IMR-90 (cell line): ENCODE measurements around the gene BTRC. TPM values are rescaled to one million over a fixed set of nuclear protein-coding genes. Genes with fewer than 3 reads are reported as not detected.

Experiments used
- ATAC-seq: fragments of 200-7000 bp; cut with Tn5 transposase; 2 replicates; pipeline ENCODE4 v1.9.1; 2020; ENCODE audit warnings: low read depth, mild to moderate bottlenecking, moderate library complexity
- BruUV-seq: library from RNA; stranded (reverse); fragments of 400-500 nt; replicated peaks from 2 replicates; lab custom pipeline; 2021; lab: Mats Ljungman, UMichigan
- CTCF ChIA-PET: fragments of 300-600 bp; formaldehyde crosslinking; extraction: SDS; loops from one replicate; lab custom pipeline; 2021; ENCODE audit warnings: antibody characterized with exemption; lab: Yijun Ruan, JAX
- POLR2A ChIA-PET: fragments of 300-600 bp; sonication (Branson Sonifier 250); formaldehyde crosslinking; loops from one replicate; lab custom pipeline; 2022; ENCODE audit warnings: antibody characterized with exemption; ENCODE audit not compliant: unreplicated experiment; lab: Charles Lee
- DNase-seq: peaks from one replicate; pipeline ENCODE4 v3.0.0; 2013
- H2AFZ ChIP-seq: replicated peaks from 2 replicates; pipeline ENCODE3; 2013; ENCODE audit warnings: low read length, mild to moderate bottlenecking; ENCODE audit not compliant: poor library complexity
- H2AK5ac ChIP-seq: 2 replicates; pipeline ENCODE4 v1.6.1; 2013; ENCODE audit warnings: low read depth, low read length, inconsistent platforms
- H2AK9ac ChIP-seq: replicated peaks from 2 replicates; pipeline ENCODE3; 2013; ENCODE audit warnings: mild to moderate bottlenecking, low read depth, low read length, moderate library complexity; ENCODE audit not compliant: poor library complexity
- H2BK120ac ChIP-seq: 2 replicates; pipeline ENCODE4 v1.6.1; 2013; ENCODE audit warnings: low read depth, low read length, inconsistent platforms
- H2BK15ac ChIP-seq: 3 replicates; pipeline ENCODE4 v1.6.1; 2013; ENCODE audit warnings: low read depth, low read length, inconsistent platforms
- H2BK20ac ChIP-seq: 2 replicates; pipeline ENCODE4 v1.6.1; 2013; ENCODE audit warnings: low read depth, mild to moderate bottlenecking, inconsistent platforms, low read length, moderate library complexity
- H2BK5ac ChIP-seq: 2 replicates; pipeline ENCODE4 v1.6.1; 2013; ENCODE audit warnings: mild to moderate bottlenecking, low read depth, low read length, inconsistent platforms; ENCODE audit not compliant: poor library complexity, severe bottlenecking
- H3K14ac ChIP-seq: replicated peaks from 2 replicates; pipeline ENCODE4 v1.6.1; 2013; ENCODE audit warnings: low read depth, low read length, inconsistent platforms
- H3K18ac ChIP-seq: 2 replicates; pipeline ENCODE4 v1.6.1; 2013; ENCODE audit warnings: low read depth, low read length, control low read depth
- H3K23ac ChIP-seq: 2 replicates; pipeline ENCODE4 v1.6.1; 2013; ENCODE audit warnings: low read depth, low read length, inconsistent platforms
- H3K27ac ChIP-seq: 2 replicates; pipeline ENCODE4 v1.5.1; 2013; ENCODE audit warnings: mild to moderate bottlenecking, control low read depth, low read length; ENCODE audit not compliant: insufficient read depth
- H3K27me3 ChIP-seq: 2 replicates; pipeline ENCODE4 v1.6.1; 2013; ENCODE audit warnings: low read length; ENCODE audit not compliant: control insufficient read depth, insufficient read depth
- H3K36me3 ChIP-seq: 2 replicates; pipeline ENCODE4 v1.6.1; 2013; ENCODE audit warnings: low read length, mixed read lengths; ENCODE audit not compliant: control insufficient read depth, insufficient read depth
- H3K4ac ChIP-seq: 2 replicates; pipeline ENCODE4 v1.6.1; 2013; ENCODE audit warnings: low read depth, low read length, inconsistent platforms
- H3K4me1 ChIP-seq: 2 replicates; pipeline ENCODE4 v1.6.1; 2013; ENCODE audit warnings: low read length, mixed read lengths; ENCODE audit not compliant: control insufficient read depth, insufficient read depth
- H3K4me2 ChIP-seq: 2 replicates; pipeline ENCODE4 v1.6.1; 2013; ENCODE audit warnings: low read depth, mild to moderate bottlenecking, control low read depth, low read length, moderate library complexity
- H3K4me3 ChIP-seq: 2 replicates; pipeline ENCODE4 v1.5.1; 2013; ENCODE audit warnings: low read depth, mild to moderate bottlenecking, control low read depth, low read length, moderate library complexity; ENCODE audit not compliant: insufficient read depth
- H3K56ac ChIP-seq: 2 replicates; pipeline ENCODE4 v1.6.1; 2013; ENCODE audit warnings: low read length, inconsistent platforms; ENCODE audit not compliant: insufficient read depth; ENCODE audit errors: extremely low read depth
- H3K79me1 ChIP-seq, 2 experiments: 2 replicates each; pipeline ENCODE4 v1.6.1; 2013; ENCODE audit warnings: low read length in 2 of 2, inconsistent platforms in 1 of 2, low read depth in 1 of 2
- H3K9ac ChIP-seq: 2 replicates; pipeline ENCODE4 v1.6.1; 2013; ENCODE audit warnings: low read depth, low read length, control low read depth
- H3K9me1 ChIP-seq: 2 replicates; pipeline ENCODE4 v1.6.1; 2013; ENCODE audit warnings: low read length, inconsistent platforms; ENCODE audit not compliant: insufficient read depth
- H3K9me3 ChIP-seq: 2 replicates; pipeline ENCODE4 v1.6.1; 2013; ENCODE audit warnings: low read length; ENCODE audit not compliant: control insufficient read depth, insufficient read depth
- H4K20me1 ChIP-seq: 2 replicates; pipeline ENCODE4 v1.6.1; 2013; ENCODE audit warnings: low read length, inconsistent platforms; ENCODE audit not compliant: insufficient read depth
- H4K5ac ChIP-seq: 2 replicates; pipeline ENCODE4 v1.6.1; 2013; ENCODE audit warnings: mild to moderate bottlenecking, low read depth, low read length, control low read depth
- H4K8ac ChIP-seq, 2 experiments: 2 replicates each; pipeline ENCODE4 v1.6.1; 2013; ENCODE audit warnings: low read depth in 2 of 2, low read length in 2 of 2, control low read depth in 1 of 2, inconsistent platforms in 1 of 2
- H4K91ac ChIP-seq: 2 replicates; pipeline ENCODE4 v1.6.1; 2013; ENCODE audit warnings: low read depth, low read length, inconsistent platforms; ENCODE audit not compliant: insufficient read depth
- BHLHE40 ChIP-seq: fragments of 150-350 bp; IDR thresholded peaks from 2 replicates; pipeline ENCODE4 v1.6.1; 2016; ENCODE audit warnings: mild to moderate bottlenecking, low read depth, low read length
- CEBPB ChIP-seq: IDR thresholded peaks from 2 replicates; pipeline ENCODE4 v1.6.1; 2012; ENCODE audit warnings: low read depth, low read length, improper control_type of control experiment
- CHD1 ChIP-seq: IDR thresholded peaks from 2 replicates; pipeline ENCODE4 v1.6.1; 2012; ENCODE audit warnings: low read depth, low read length, improper control_type of control experiment
- FOS ChIP-seq: fragments of 150-350 bp; IDR thresholded peaks from 2 replicates; pipeline ENCODE4 v1.6.1; 2016; ENCODE audit warnings: low read depth, low read length
- MAFK ChIP-seq: IDR thresholded peaks from 2 replicates; pipeline ENCODE4 v1.6.1; 2012; ENCODE audit warnings: low read depth, low read length, improper control_type of control experiment
- MAZ ChIP-seq: IDR thresholded peaks from 2 replicates; pipeline ENCODE4 v1.6.1; 2012; ENCODE audit warnings: low read depth, mild to moderate bottlenecking, low read length, improper control_type of control experiment, moderate library complexity, borderline replicate concordance
- MXI1 ChIP-seq: IDR thresholded peaks from 2 replicates; pipeline ENCODE4 v1.6.1; 2012; ENCODE audit warnings: low read depth, mild to moderate bottlenecking, low read length, moderate library complexity, borderline replicate concordance
- NFE2L2 ChIP-seq: fragments of 150-350 bp; IDR thresholded peaks from 2 replicates; pipeline ENCODE4 v1.6.1; 2016; ENCODE audit warnings: low read depth, mild to moderate bottlenecking, low read length
- POLR2A ChIP-seq: IDR thresholded peaks from 2 replicates; pipeline ENCODE4 v1.6.1; 2012; ENCODE audit warnings: mild to moderate bottlenecking, low read depth, low read length
- RAD21 ChIP-seq: IDR thresholded peaks from 2 replicates; pipeline ENCODE4 v1.6.1; 2012; ENCODE audit warnings: low read length, improper control_type of control experiment
- RCOR1 ChIP-seq: IDR thresholded peaks from 2 replicates; pipeline ENCODE4 v1.6.1; 2012; ENCODE audit warnings: mild to moderate bottlenecking, low read length, improper control_type of control experiment; ENCODE audit not compliant: insufficient replicate concordance
- RFX5 ChIP-seq: IDR thresholded peaks from 2 replicates; pipeline ENCODE4 v1.8.0; 2012; ENCODE audit warnings: low read depth, mild to moderate bottlenecking, low read length, moderate library complexity
- SMC3 ChIP-seq: fragments of 150-350 bp; IDR thresholded peaks from 2 replicates; pipeline ENCODE4 v1.6.1; 2016; ENCODE audit warnings: low read depth, mild to moderate bottlenecking, antibody characterized with exemption, low read length, moderate library complexity
- WGBS, 2 experiments: methylation state at CpG; one replicate each; pipeline versions ENCODE4 v1.1.5 to v1.1.7; 2013; ENCODE audit warnings: missing lambda C conversion rate in 2 of 2; ENCODE audit not compliant: insufficient read length in 1 of 2; ENCODE audit errors: extremely low coverage in 2 of 2; 5-methylcytosine and 5-hydroxymethylcytosine counted together
- dilution Hi-C: fragments of 300-500 bp; cut with HindIII; formaldehyde crosslinking; loops from one replicate; pipeline ENCODE4 v1.14.3; 2018; ENCODE audit warnings: low sequenced_read_pairs; ENCODE audit not compliant: unreplicated experiment
- in situ Hi-C: fragments of 300-500 bp; cut with MboI; formaldehyde crosslinking; loops from 3 replicates; pipeline ENCODE4 v1.14.3; 2019; ENCODE audit warnings: low sequenced_read_pairs, inconsistent platforms, mixed read lengths
- intact Hi-C: fragments of 100-400 bp; cut with micrococcal nuclease; formaldehyde crosslinking; loops from 2 replicates; pipeline ENCODE4 v1.10.0; 2022
- polyA plus RNA-seq, 3 experiments: library from polyadenylated mRNA; depleted of rRNA; stranded (reverse); fragments of >200 nt; gene quantifications; 2 replicates each; pipeline ENCODE4 v1.2.3, GENCODE V29; 2012; ENCODE audit warnings: low replicate concordance in 1 of 3
- total RNA-seq: library from RNA; depleted of rRNA; stranded (reverse); fragments of >200 nt; gene quantifications from 2 replicates; pipeline ENCODE4 v1.2.3, GENCODE V29; 2012
- TF ChIP-seq, protein P1 (sequence below): fragments of 150-350 bp; IDR thresholded peaks from 2 replicates; pipeline ENCODE4 v1.6.1; 2017; ENCODE audit warnings: mild to moderate bottlenecking, antibody characterized with exemption, low read length, low read depth
- TF ChIP-seq, protein P2 (sequence below): fragments of 150-350 bp; IDR thresholded peaks from 2 replicates; pipeline ENCODE4 v1.6.1; 2016; ENCODE audit warnings: low read depth, mild to moderate bottlenecking, low read length, moderate library complexity, borderline replicate concordance
- TF ChIP-seq, protein P3 (sequence below): conservative IDR thresholded peaks from 2 replicates; pipeline ENCODE4 v1.5.1; 2012; ENCODE audit warnings: mild to moderate bottlenecking, low read depth, low read length, improper control_type of control experiment

Gene BTRC
- total and polyA plus RNA-seq, 2 of the 4 experiments (the other 2 are of a cell fraction) = 7.7 to 8.4 TPM

DNA sequence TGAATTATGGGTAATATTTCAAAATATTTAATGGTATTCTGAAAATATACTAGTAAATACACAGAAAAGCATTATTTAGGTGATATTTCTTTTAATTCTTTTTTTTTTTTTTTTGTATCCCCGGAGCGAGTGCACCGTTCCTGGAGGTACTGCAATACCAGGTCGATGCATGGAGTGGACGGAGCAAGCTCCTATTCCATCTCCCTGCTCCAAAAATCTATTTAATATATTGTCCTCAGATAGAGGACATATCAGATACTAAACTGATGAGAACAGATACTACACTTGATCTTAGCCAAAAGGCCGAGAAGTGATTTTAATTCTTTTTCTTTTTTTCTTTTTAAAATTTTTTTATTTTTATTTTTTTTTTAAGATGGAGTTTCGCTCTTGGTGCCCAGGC is 10.8 kb downstream of the BTRC start:
- in situ Hi-C loops = no loop called here
- H3K4ac ChIP-seq = no peak overlapping the region
- no peak overlapping the region for H2AK5ac ChIP-seq
- no peak overlapping the region for H4K91ac ChIP-seq
- no peak overlapping the region for H3K9ac ChIP-seq
- intact Hi-C loops = no loop called here
- DNase-seq (no peak), ATAC-seq (no peak)
- TF ChIP-seq, protein P1, sequence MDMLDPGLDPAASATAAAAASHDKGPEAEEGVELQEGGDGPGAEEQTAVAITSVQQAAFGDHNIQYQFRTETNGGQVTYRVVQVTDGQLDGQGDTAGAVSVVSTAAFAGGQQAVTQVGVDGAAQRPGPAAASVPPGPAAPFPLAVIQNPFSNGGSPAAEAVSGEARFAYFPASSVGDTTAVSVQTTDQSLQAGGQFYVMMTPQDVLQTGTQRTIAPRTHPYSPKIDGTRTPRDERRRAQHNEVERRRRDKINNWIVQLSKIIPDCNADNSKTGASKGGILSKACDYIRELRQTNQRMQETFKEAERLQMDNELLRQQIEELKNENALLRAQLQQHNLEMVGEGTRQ = no peak
- TF ChIP-seq, protein P2, sequence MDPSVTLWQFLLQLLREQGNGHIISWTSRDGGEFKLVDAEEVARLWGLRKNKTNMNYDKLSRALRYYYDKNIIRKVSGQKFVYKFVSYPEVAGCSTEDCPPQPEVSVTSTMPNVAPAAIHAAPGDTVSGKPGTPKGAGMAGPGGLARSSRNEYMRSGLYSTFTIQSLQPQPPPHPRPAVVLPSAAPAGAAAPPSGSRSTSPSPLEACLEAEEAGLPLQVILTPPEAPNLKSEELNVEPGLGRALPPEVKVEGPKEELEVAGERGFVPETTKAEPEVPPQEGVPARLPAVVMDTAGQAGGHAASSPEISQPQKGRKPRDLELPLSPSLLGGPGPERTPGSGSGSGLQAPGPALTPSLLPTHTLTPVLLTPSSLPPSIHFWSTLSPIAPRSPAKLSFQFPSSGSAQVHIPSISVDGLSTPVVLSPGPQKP = no peak
- TF ChIP-seq CHD1 = no peak
- no peak for TF ChIP-seq RFX5
- TF ChIP-seq, protein P3, sequence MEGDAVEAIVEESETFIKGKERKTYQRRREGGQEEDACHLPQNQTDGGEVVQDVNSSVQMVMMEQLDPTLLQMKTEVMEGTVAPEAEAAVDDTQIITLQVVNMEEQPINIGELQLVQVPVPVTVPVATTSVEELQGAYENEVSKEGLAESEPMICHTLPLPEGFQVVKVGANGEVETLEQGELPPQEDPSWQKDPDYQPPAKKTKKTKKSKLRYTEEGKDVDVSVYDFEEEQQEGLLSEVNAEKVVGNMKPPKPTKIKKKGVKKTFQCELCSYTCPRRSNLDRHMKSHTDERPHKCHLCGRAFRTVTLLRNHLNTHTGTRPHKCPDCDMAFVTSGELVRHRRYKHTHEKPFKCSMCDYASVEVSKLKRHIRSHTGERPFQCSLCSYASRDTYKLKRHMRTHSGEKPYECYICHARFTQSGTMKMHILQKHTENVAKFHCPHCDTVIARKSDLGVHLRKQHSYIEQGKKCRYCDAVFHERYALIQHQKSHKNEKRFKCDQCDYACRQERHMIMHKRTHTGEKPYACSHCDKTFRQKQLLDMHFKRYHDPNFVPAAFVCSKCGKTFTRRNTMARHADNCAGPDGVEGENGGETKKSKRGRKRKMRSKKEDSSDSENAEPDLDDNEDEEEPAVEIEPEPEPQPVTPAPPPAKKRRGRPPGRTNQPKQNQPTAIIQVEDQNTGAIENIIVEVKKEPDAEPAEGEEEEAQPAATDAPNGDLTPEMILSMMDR = no peak
- TF ChIP-seq RAD21 = no peak
- TF ChIP-seq MAFK = no peak
- no peak for TF ChIP-seq MXI1
- TF ChIP-seq NFE2L2 = no peak
- no peak for TF ChIP-seq SMC3
- TF ChIP-seq BHLHE40 = no peak
- no peak for TF ChIP-seq POLR2A
- no peak for TF ChIP-seq MAZ
- no peak for TF ChIP-seq RCOR1
- no peak for TF ChIP-seq CEBPB
- no peak for TF ChIP-seq FOS
- no peaks in the 10 kb centered on the region for H3K9me3 ChIP-seq
- H4K8ac ChIP-seq = no peak overlapping the region
- CTCF ChIA-PET = no interaction called here
- no peak overlapping the region for H3K4me3 ChIP-seq
- H2AK9ac ChIP-seq = no peak overlapping the region
- peaks cover 12 to 75% of the 10 kb centered on the region in 2 experiments for H3K79me1 ChIP-seq
- H3K27ac ChIP-seq = no peak overlapping the region
- no TSS peak for BruUV-seq
- no peak overlapping the region for H2BK5ac ChIP-seq
- dilution Hi-C loops = no loop called here
- H2AFZ ChIP-seq = no peak overlapping the region
- no peak overlapping the region for H3K23ac ChIP-seq
- POLR2A ChIA-PET = no interaction called here
- no peak overlapping the region for H3K56ac ChIP-seq
- H2BK120ac ChIP-seq = no peak overlapping the region
- peaks cover 13% of the 10 kb centered on the region for H3K9me1 ChIP-seq
- peaks cover 43% of the 10 kb centered on the region for H4K20me1 ChIP-seq
- no peak overlapping the region for H4K5ac ChIP-seq
- H3K4me2 ChIP-seq = no peak overlapping the region
- H3K27me3 ChIP-seq = no peaks in the 10 kb centered on the region
- H2BK15ac ChIP-seq = no peak overlapping the region
- H2BK20ac ChIP-seq = no peak overlapping the region
- no peak overlapping the region for H3K14ac ChIP-seq
- peaks cover 6% of the 10 kb centered on the region for H3K4me1 ChIP-seq
- no peak overlapping the region for H3K18ac ChIP-seq
- no CpG with 5 or more reads among the region's 7 CpGs for WGBS, 2 experiments
- peaks cover under 1% of the 10 kb centered on the region for H3K36me3 ChIP-seq
